ENCODE measurements around the gene NOP10.

NOP10 gene

DNA sequence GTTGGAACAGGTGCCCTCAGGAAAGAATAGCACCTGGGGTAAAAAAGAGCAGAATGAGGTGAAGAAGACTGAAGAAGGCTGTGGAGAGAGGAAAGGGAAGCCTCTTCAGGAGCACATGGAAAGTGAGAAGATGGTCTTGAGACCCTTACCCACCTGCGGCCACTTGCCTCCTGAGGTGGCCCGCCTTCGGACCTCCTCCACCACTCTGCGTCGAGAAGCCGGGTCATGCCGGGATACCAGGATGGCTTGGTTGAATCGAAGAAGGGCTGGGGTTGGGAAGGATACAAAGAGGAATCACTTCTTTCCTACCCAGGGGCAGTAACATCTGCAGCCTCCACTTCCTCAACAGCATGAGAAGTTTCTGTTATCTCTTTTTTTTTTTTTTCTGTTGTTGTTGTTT is 21.1 kb upstream of the NOP10 start:
- Histone ChIP-seq H3K4me3 (ENCODE audit: low read length, poor library complexity, severe bottlenecking) (no peak overlapping the region), H3K9me3 (ENCODE audit: insufficient read depth, low read depth, low read length) (no peaks in the 10 kb centered on the region), H3K4me1 (ENCODE audit: insufficient read depth, low read length, poor library complexity, severe bottlenecking) (peaks cover 36% of the 10 kb centered on the region), H3K9ac (ENCODE audit: low read depth, low read length, poor library complexity, severe bottlenecking) (no peak overlapping the region), H3K27me3 (ENCODE audit: insufficient read depth, low read length, poor library complexity, severe bottlenecking) (no peaks in the 10 kb centered on the region), H4K20me1 (ENCODE audit: insufficient read depth, low read length, poor library complexity, severe bottlenecking) (peaks cover 16% of the 10 kb centered on the region), H3K79me2 (ENCODE audit: insufficient read depth, low read length) (peaks cover 43% of the 10 kb centered on the region), H3F3A (ENCODE audit: low read depth) (no peaks in the 10 kb centered on the region), H3K9me2 (replicated peaks; ENCODE audit: low read depth, low read length) (no peaks in the 10 kb centered on the region), H2AFZ (ENCODE audit: low read length) (no peak overlapping the region), H3K4me2 (ENCODE audit: low read depth, low read length, poor library complexity, severe bottlenecking) (peak overlapping the region; percentile 37), H3K36me3 (ENCODE audit: insufficient read depth, low read length) (peaks cover 23% of the 10 kb centered on the region; the same call in 1 of the 2 replicates)
- TF ChIP-seq EZH2phosphoT487 (IDR thresholded peaks at IDR 0.05; ENCODE audit: borderline replicate concordance) = no peak
- TF ChIP-seq, protein P1, sequence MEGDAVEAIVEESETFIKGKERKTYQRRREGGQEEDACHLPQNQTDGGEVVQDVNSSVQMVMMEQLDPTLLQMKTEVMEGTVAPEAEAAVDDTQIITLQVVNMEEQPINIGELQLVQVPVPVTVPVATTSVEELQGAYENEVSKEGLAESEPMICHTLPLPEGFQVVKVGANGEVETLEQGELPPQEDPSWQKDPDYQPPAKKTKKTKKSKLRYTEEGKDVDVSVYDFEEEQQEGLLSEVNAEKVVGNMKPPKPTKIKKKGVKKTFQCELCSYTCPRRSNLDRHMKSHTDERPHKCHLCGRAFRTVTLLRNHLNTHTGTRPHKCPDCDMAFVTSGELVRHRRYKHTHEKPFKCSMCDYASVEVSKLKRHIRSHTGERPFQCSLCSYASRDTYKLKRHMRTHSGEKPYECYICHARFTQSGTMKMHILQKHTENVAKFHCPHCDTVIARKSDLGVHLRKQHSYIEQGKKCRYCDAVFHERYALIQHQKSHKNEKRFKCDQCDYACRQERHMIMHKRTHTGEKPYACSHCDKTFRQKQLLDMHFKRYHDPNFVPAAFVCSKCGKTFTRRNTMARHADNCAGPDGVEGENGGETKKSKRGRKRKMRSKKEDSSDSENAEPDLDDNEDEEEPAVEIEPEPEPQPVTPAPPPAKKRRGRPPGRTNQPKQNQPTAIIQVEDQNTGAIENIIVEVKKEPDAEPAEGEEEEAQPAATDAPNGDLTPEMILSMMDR (conservative IDR thresholded peaks at IDR 0.05; ENCODE audit: low read length) = no peak

DNA sequence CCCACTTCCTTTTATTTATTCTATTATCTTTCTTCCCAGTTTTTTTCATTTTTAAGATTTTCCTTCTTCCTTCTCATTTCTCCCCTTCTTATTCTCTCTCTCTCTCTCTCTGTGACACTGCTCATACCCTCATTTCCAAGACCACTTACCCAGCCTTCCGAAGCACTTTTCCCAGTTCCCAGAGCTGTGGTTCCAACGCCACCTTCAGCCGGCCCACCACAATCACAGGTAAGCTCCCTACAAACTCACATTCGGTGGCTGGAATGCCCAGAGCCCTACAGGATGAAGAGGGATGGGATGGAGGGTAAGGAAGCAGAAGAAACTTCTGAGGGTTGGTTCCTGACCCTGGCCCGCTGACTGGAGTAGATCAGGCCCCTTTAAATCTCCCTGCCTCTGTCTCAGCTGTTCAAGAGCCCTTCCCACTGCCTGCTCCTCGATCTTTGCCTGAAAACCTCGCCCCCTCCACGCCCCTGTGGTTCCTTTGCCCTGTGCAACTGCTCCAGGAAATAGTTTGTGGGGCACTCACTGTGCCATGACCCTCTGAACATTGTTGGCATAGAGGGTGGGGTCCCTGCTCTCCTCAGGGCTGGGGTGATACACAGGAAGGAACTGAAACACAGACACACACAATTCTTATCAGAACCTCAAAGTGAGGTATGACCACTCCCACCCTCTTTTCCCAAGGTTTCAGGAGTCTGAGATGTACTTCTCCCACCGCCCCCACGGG is 19.3 kb upstream of the NOP10 start:
- Histone ChIP-seq H4K20me1 (ENCODE audit: insufficient read depth, low read length, poor library complexity, severe bottlenecking) (peaks cover 16% of the 10 kb centered on the region), H3F3A (ENCODE audit: low read depth) (no peaks in the 10 kb centered on the region), H3K9me2 (replicated peaks; ENCODE audit: low read depth, low read length) (no peaks in the 10 kb centered on the region), H3K4me2 (ENCODE audit: low read depth, low read length, poor library complexity, severe bottlenecking) (no peak overlapping the region), H3K36me3 (ENCODE audit: insufficient read depth, low read length) (peaks cover 29% of the 10 kb centered on the region; the same call in 1 of the 2 replicates), H3K9me3 (ENCODE audit: insufficient read depth, low read depth, low read length) (no peaks in the 10 kb centered on the region), H3K27me3 (ENCODE audit: insufficient read depth, low read length, poor library complexity, severe bottlenecking) (no peaks in the 10 kb centered on the region), H3K4me3 (ENCODE audit: low read length, poor library complexity, severe bottlenecking) (no peak overlapping the region), H3K79me2 (ENCODE audit: insufficient read depth, low read length) (peaks cover 33% of the 10 kb centered on the region), H3K9ac (ENCODE audit: low read depth, low read length, poor library complexity, severe bottlenecking) (no peak overlapping the region), H2AFZ (ENCODE audit: low read length) (no peak overlapping the region), H3K4me1 (ENCODE audit: insufficient read depth, low read length, poor library complexity, severe bottlenecking) (peaks cover 31% of the 10 kb centered on the region)
- TF ChIP-seq, protein P1 (conservative IDR thresholded peaks at IDR 0.05; ENCODE audit: low read length) = no peak
- no peak for TF ChIP-seq EZH2phosphoT487 (IDR thresholded peaks at IDR 0.05; ENCODE audit: borderline replicate concordance)

- no peaks in the 10 kb centered on the region for H3F3A ChIP-seq (ENCODE audit: low read depth)
- no peak overlapping the region for H3K9ac ChIP-seq (ENCODE audit: low read depth, low read length, poor library complexity, severe bottlenecking)
- no peaks in the 10 kb centered on the region for H3K9me2 ChIP-seq (replicated peaks; ENCODE audit: low read depth, low read length)
- peaks cover 16% of the 10 kb centered on the region for H4K20me1 ChIP-seq (ENCODE audit: insufficient read depth, low read length, poor library complexity, severe bottlenecking)
- no peaks in the 10 kb centered on the region for H3K9me3 ChIP-seq (ENCODE audit: insufficient read depth, low read depth, low read length)
- no peak overlapping the region for H3K4me2 ChIP-seq (ENCODE audit: low read depth, low read length, poor library complexity, severe bottlenecking)
- peaks cover 29% of the 10 kb centered on the region; the same call in 1 of the 2 replicates for H3K36me3 ChIP-seq (ENCODE audit: insufficient read depth, low read length)
- no peak overlapping the region for H2AFZ ChIP-seq (ENCODE audit: low read length)
- H3K4me3 ChIP-seq (ENCODE audit: low read length, poor library complexity, severe bottlenecking) = no peak overlapping the region
- peaks cover 31% of the 10 kb centered on the region for H3K4me1 ChIP-seq (ENCODE audit: insufficient read depth, low read length, poor library complexity, severe bottlenecking)
- no peak for TF ChIP-seq EZH2phosphoT487 (IDR thresholded peaks at IDR 0.05; ENCODE audit: borderline replicate concordance)
- TF ChIP-seq, protein P1 (conservative IDR thresholded peaks at IDR 0.05; ENCODE audit: low read length) = no peak
- peaks cover 27% of the 10 kb centered on the region for H3K79me2 ChIP-seq (ENCODE audit: insufficient read depth, low read length)
- no peaks in the 10 kb centered on the region for H3K27me3 ChIP-seq (ENCODE audit: insufficient read depth, low read length, poor library complexity, severe bottlenecking)
Measured at GRCh38 chr15:34361278-34361677, 18.3 kb upstream of the NOP10 start.
